Measurements from ENCODE around the gene EOLA1.

GRCh38 chrX:149498767-149499166 is 42.0 kb upstream of the EOLA1 start:
- no peak for TF ChIP-seq CTCF (conservative IDR thresholded peaks at IDR 0.05; ENCODE audit: low read depth in 2 of 2)
- no peak for TF ChIP-seq POLR2AphosphoS5 (IDR thresholded peaks at IDR 0.05; ENCODE audit: low read depth)

All from GM23338 (cell line).